Renal cortical epithelial cell (primary cell): Measurements from ENCODE around the gene PSMB11. TPM values are rescaled to one million over a fixed set of nuclear protein-coding genes. Genes with fewer than 3 reads are reported as not detected.

Experiments used
- DNase-seq: peaks from one replicate; pipeline ENCODE4 v3.0.0-alpha.2; 2011; ENCODE audit warnings: low read depth
- total RNA-seq: library from RNA; depleted of rRNA; stranded (reverse); fragments of >200 nt; gene quantifications from 2 replicates; pipeline ENCODE4 v1.2.3, GENCODE V29; 2014

PSMB11 gene
- total RNA-seq, 1 donor from 2014 or later: not detected

GRCh38 chr14:23058654-23059504 is 16.9 kb downstream of the PSMB11 start:
- no peak for DNase-seq

- DNase-seq: no peak
These were observed 18.7 kb downstream of the PSMB11 start for GRCh38 chr14:23060536-23061260.

GRCh38 chr14:23062002-23062401 is 20.0 kb downstream of the PSMB11 start:
- DNase-seq: peak; percentile 93

- no peak for DNase-seq
These were observed 21.6 kb downstream of the PSMB11 start for GRCh38 chr14:23063601-23064000.

DNA sequence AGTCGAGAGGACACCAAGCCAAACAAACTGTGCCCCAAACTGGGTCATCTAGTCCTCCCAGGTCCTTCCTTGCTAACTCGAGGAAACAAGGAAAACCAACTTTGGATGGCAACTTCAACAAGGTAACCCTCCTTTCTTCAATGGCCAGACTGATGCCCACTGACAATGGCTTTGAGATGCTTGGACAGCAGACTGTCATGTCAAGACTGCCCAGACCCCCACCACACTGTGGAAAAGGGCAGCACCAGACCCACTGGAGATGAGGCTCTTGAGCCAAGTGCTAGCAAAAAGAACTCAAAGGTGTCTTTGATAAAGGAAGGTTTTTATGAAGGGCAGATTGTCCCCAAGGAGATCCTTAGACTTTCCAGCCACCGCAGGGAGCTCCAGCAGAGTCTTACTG is 24.4 kb downstream of the PSMB11 start:
- DNase-seq: no peak

- DNase-seq: no peak
These were observed 25.1 kb downstream of the PSMB11 start for GRCh38 chr14:23066855-23067744.

GRCh38 chr14:23067847-23068788 is 26.1 kb downstream of the PSMB11 start:
- DNase-seq: no peak

- DNase-seq: peak; percentile 93
These were observed 26.9 kb downstream of the PSMB11 start for GRCh38 chr14:23068789-23069412.

- no peak for DNase-seq
These were observed 27.4 kb downstream of the PSMB11 start for GRCh38 chr14:23069413-23069806.

DNA sequence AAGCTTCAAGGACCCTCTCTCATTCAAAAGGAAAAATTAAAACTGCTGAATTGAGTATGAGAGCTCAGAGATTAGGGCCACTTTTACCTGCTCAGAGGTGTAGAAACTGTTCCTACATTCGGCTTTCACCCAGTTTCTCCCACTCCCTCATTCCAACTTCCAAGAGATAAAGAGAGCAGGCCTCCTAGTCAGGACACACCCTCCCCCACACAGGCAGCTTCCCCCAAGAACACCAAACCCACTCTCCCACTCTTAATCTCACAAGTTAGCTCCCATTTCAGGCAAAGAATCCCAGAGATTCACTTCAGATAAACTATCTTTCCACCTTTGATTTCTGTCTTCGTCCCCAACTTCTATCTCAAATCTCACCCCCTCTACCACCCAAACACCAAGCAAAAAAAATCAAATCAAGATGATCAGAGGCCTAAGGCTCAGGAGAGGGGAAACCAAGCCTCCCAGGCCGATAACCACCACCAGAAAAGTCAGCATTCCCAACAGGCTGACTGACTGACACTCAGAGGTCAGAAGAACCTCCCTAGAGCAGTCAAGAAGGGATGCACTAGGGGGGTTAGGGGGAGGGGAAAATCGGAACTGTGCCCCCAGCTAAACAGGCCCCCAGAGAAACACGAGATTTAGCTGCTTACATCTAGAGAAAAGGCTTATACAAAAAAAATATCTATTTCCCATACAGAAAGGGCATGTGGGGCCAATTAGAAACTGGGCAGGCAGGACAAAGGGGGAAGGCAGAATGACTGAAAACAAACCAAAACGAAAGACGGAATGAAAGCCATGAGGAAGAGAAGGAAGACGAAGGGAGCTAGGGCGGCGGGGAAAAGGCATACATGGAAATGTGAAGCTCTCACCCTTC is 28.5 kb downstream of the PSMB11 start:
- no peak for DNase-seq

- DNase-seq: peak; percentile 86
These were observed 29.4 kb downstream of the PSMB11 start for GRCh38 chr14:23071244-23071920.

GRCh38 chr14:23071921-23072539 is 30.0 kb downstream of the PSMB11 start:
- peak; percentile 23 for DNase-seq

- no peak for DNase-seq
These were observed 32.9 kb downstream of the PSMB11 start for GRCh38 chr14:23074906-23075305.

GRCh38 chr14:23076785-23077408 is 34.9 kb downstream of the PSMB11 start:
- DNase-seq: peak; percentile 39

DNA sequence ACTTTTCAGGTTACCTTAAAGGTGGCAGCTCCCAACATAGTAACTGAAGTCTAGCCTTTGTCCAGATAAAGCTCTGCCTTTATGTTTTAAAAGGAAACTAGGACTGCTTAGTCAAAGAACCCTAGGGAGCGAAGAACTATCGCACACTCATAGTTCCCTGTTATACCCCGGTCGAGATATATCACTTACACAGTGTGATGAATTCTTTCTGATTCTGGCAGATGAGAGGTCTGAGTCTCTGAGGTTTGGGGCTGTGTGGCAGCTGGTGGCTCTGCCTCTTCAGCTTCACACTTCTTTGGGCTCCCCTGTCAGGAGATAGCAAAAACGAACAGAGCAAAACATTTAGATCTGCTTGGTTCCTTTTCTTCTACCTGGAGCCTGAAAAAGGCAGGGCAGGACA is 36.0 kb downstream of the PSMB11 start:
- no peak for DNase-seq

DNA sequence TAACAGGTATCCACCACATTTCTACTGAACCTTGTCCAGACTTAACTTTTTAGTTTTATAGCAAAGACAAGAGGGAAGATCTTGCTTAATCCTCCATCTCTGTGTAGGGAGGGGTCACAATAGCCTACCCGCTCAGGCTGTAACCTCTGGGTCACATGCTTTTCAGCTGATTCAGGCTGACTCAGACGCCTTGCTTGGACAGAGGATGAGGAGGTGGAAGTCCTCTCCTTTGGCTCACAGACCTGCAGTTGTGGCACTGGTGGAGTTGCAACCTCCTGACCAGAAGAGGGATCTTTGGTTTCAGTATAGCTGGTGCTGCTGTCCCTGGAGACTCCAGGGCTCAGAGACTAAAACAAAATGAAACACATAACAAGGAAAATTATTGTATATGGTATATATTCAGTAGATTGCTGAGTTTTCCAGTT is 36.7 kb downstream of the PSMB11 start:
- peak; percentile 98 for DNase-seq

- DNase-seq: no peak
These were observed 37.7 kb downstream of the PSMB11 start for GRCh38 chr14:23079716-23080115.

- no peak for DNase-seq
These were observed 38.5 kb downstream of the PSMB11 start for GRCh38 chr14:23080474-23080873.
